Measurements from ENCODE around the gene TASP1. TPM values are rescaled to one million over a fixed set of nuclear protein-coding genes. Genes with fewer than 3 reads are reported as not detected.
"Not testable (repeated sequence)": the region's sequence is repeated elsewhere in the genome, so short reads cannot be mapped to it uniquely, and the experiment has no call there.

TASP1 gene
- total RNA-seq, 1 donor from 2014 or later: 14.3 TPM

- Histone ChIP-seq H3K36me3 (peaks cover 15% of the 10 kb centered on the region), H3K27ac (no peak overlapping the region), H3K4me1 (no peaks in the 10 kb centered on the region), H3K9me3 (no peaks in the 10 kb centered on the region), H3K4me3 (no peak overlapping the region), H3K27me3 (ENCODE audit: low read depth) (no peaks in the 10 kb centered on the region)
- DNase-seq: no peak
- no peak for TF ChIP-seq CTCF (IDR thresholded peaks at IDR 0.05)
- ATAC-seq: no peak
- intact Hi-C loops (cut with DNase I): no loop called here
These were observed 27.1 kb downstream of the TASP1 start for GRCh38 chr20:13611611-13612125.

GRCh38 chr20:13610184-13610583 is 28.5 kb downstream of the TASP1 start:
- Histone ChIP-seq H3K4me3 (no peak overlapping the region), H3K27ac (no peak overlapping the region), H3K27me3 (ENCODE audit: low read depth) (no peaks in the 10 kb centered on the region), H3K9me3 (no peaks in the 10 kb centered on the region), H3K4me1 (no peaks in the 10 kb centered on the region), H3K36me3 (peaks cover 9% of the 10 kb centered on the region)
- no peak for TF ChIP-seq CTCF (IDR thresholded peaks at IDR 0.05)
- DNase-seq: no peak
- ATAC-seq: no peak
- intact Hi-C loops (cut with DNase I): no loop called here

DNA sequence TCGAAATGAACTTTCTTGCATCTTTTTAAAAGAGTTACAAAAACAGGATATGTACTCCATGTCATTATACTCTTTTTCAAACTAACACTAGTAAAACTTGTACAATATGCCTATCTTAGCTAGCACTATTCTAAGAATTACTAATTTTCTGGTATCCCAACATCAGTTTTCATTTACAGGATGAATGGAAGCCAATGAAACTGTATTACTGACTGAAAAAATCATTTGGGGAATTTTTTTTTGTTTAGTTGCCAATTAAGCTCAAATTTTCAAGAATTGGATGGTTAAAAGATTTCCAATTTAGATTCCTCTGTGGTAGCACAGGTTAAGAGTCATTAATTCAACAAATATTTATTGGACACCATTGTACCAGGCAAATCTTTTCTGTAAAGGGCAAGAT is 30.7 kb downstream of the TASP1 start:
- no peak for TF ChIP-seq CTCF (IDR thresholded peaks at IDR 0.05)
- no peaks in the 10 kb centered on the region for H3K9me3 ChIP-seq
- peaks cover 13% of the 10 kb centered on the region for H3K36me3 ChIP-seq
- H3K27me3 ChIP-seq (ENCODE audit: low read depth): no peaks in the 10 kb centered on the region
- DNase-seq: no peak
- ATAC-seq: no peak
- H3K27ac ChIP-seq: no peak overlapping the region
- H3K4me3 ChIP-seq: no peak overlapping the region
- H3K4me1 ChIP-seq: no peaks in the 10 kb centered on the region
- intact Hi-C loops (cut with DNase I): no loop called here

GRCh38 chr20:13593423-13593822 is 45.3 kb downstream of the TASP1 start:
- ATAC-seq; H3K36me3 ChIP-seq; H3K4me1 ChIP-seq; H3K4me3 ChIP-seq; H3K27me3 ChIP-seq (ENCODE audit: low read depth); H3K27ac ChIP-seq; intact Hi-C loops (cut with DNase I); DNase-seq; H3K9me3 ChIP-seq: not testable (repeated sequence)

DNA sequence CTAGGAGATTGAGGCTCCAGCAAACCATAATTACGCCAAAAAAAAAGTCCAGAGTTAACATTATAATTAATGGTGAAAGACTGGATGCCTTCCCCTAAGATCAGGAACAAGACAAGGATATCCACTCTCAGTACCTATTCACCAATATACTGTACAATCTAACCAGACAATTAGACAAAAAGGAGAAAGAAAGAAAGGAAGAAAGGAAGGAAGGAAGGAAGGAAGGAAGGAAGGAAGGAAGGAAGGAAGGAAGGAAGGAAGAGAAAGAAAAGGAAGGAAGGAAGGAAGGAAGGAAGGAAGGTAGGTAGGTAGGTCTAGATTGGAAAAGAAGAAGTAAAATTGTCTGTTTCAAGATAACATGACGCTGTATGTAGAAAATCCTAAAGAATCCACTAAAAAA is 50.7 kb downstream of the TASP1 start:
- DNase-seq (no peak), ATAC-seq (no peak)
- no peak for TF ChIP-seq CTCF (IDR thresholded peaks at IDR 0.05)
- no peaks in the 10 kb centered on the region for H3K27me3 ChIP-seq (ENCODE audit: low read depth)
- no peaks in the 10 kb centered on the region for H3K4me1 ChIP-seq
- no peaks in the 10 kb centered on the region for H3K9me3 ChIP-seq
- intact Hi-C loops (cut with DNase I): no loop called here
- H3K36me3 ChIP-seq: peaks cover 5% of the 10 kb centered on the region
- H3K27ac ChIP-seq: no peak overlapping the region
- H3K4me3 ChIP-seq: no peak overlapping the region

DNA sequence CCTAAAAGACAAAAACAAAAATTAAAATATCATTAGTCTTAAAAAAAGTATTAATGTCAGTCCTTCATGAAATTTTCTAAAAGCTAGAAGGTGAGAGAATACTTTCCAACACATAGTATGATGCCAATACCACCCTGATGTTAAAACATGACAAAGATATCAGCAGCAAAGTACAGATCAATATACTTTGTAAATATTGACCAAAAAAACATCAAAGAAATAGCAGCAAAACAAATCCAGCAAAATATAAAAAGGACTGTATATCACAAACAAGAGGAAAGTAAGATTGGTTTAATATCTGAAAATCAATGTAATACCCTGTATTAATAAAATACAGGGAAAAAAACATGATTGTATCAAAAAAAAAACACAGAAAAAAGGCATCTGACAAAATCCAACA is 51.4 kb downstream of the TASP1 start:
- no peak overlapping the region for H3K4me3 ChIP-seq
- H3K9me3 ChIP-seq: no peaks in the 10 kb centered on the region
- no peak for TF ChIP-seq CTCF (IDR thresholded peaks at IDR 0.05)
- H3K4me1 ChIP-seq: no peaks in the 10 kb centered on the region
- peaks cover 5% of the 10 kb centered on the region for H3K36me3 ChIP-seq
- ATAC-seq (no peak), DNase-seq (no peak)
- H3K27me3 ChIP-seq (ENCODE audit: low read depth): no peaks in the 10 kb centered on the region
- intact Hi-C loops (cut with DNase I): no loop called here
- H3K27ac ChIP-seq: no peak overlapping the region

Measured in lower lobe of right lung (tissue), 2 donors.